ENCODE results near the gene CNTRL. TPM values are rescaled to one million over a fixed set of nuclear protein-coding genes. Genes with fewer than 3 reads are reported as not detected.
"Not testable (repeated sequence)": the region's sequence is repeated elsewhere in the genome, so short reads cannot be mapped to it uniquely, and the experiment has no call there.

Gene CNTRL
- total and polyA plus RNA-seq, 2 experiments from 2014 or later = 3.4 to 7.9 TPM

DNA sequence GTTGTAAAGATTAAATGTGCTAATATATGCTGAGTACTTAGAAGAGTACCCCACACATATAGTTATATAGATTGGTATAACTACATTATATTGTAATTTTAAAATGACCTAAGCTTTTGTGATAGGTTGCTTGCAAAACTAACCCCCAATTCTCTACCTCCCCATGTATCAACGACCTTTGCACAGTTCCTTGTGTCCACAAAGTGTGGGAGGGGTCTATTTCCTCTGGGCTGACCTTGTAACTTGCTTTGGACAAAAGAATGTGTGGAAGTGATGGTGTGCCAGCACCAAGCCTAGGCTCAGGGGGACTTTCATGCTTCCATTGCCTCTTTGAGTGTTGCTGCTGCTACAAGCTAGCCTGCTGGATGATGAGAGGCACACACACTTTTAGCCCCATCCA is 45.3 kb upstream of the CNTRL start:
- Histone ChIP-seq H3K79me2 (no peaks in the 10 kb centered on the region), H3K9me3 (ENCODE audit: low read depth) (no peaks in the 10 kb centered on the region), H4K20me1 (ENCODE audit: insufficient read depth, poor library complexity, severe bottlenecking) (no peaks in the 10 kb centered on the region), H3K4me3 (no peak overlapping the region), H3K4me2 (no peak overlapping the region), H3K27ac (no peak overlapping the region), H2AFZ (no peak overlapping the region), H3K27me3 (no peaks in the 10 kb centered on the region), H3K36me3 (replicated peaks; ENCODE audit: insufficient read depth, low read depth) (no peaks in the 10 kb centered on the region), H3K9me2 (replicated peaks; ENCODE audit: insufficient read depth) (no peaks in the 10 kb centered on the region), H3K4me1 (ENCODE audit: insufficient read depth) (no peaks in the 10 kb centered on the region)
- TF ChIP-seq, protein P1, sequence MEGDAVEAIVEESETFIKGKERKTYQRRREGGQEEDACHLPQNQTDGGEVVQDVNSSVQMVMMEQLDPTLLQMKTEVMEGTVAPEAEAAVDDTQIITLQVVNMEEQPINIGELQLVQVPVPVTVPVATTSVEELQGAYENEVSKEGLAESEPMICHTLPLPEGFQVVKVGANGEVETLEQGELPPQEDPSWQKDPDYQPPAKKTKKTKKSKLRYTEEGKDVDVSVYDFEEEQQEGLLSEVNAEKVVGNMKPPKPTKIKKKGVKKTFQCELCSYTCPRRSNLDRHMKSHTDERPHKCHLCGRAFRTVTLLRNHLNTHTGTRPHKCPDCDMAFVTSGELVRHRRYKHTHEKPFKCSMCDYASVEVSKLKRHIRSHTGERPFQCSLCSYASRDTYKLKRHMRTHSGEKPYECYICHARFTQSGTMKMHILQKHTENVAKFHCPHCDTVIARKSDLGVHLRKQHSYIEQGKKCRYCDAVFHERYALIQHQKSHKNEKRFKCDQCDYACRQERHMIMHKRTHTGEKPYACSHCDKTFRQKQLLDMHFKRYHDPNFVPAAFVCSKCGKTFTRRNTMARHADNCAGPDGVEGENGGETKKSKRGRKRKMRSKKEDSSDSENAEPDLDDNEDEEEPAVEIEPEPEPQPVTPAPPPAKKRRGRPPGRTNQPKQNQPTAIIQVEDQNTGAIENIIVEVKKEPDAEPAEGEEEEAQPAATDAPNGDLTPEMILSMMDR (IDR thresholded peaks at IDR 0.05; ENCODE audit: poor library complexity) = no peak
- no peak for TF ChIP-seq EZH2 (IDR thresholded peaks at IDR 0.05; ENCODE audit: borderline replicate concordance)
- no peak for TF ChIP-seq EZH2phosphoT487 (IDR thresholded peaks at IDR 0.05; ENCODE audit: low read depth, severe bottlenecking, unreplicated experiment)
- 80% methylated on average over 1 of the region's 1 CpG for WGBS (ENCODE audit: low lambda C conversion rate, missing lambda C conversion rate)
- DNase-seq (ENCODE audit: low spot score) = no peak

GRCh38 chr9:121034529-121034928 is 40.2 kb upstream of the CNTRL start:
- Histone ChIP-seq H3K4me3 (no peak overlapping the region), H2AFZ (no peak overlapping the region)
- WGBS (ENCODE audit: low lambda C conversion rate, missing lambda C conversion rate) = 84% methylated on average over 2 of the region's 2 CpGs

GRCh38 chr9:121035717-121036116 is 39.0 kb upstream of the CNTRL start:
- not testable (repeated sequence) for H3K9me3 ChIP-seq (ENCODE audit: low read depth); H3K79me2 ChIP-seq; H3K4me1 ChIP-seq (ENCODE audit: insufficient read depth); H3K9me2 ChIP-seq (replicated peaks; ENCODE audit: insufficient read depth); H3K27me3 ChIP-seq; H3K4me3 ChIP-seq; DNase-seq (ENCODE audit: low spot score); H2AFZ ChIP-seq; H4K20me1 ChIP-seq (ENCODE audit: insufficient read depth, poor library complexity, severe bottlenecking); H3K27ac ChIP-seq; H3K36me3 ChIP-seq (replicated peaks; ENCODE audit: insufficient read depth, low read depth); H3K4me2 ChIP-seq

More at GRCh38 chr9:121034529-121034928, 40.2 kb upstream of the CNTRL start:
- H3K27ac ChIP-seq = no peak overlapping the region
- no peaks in the 10 kb centered on the region for H3K4me1 ChIP-seq (ENCODE audit: insufficient read depth)
- no peak for DNase-seq (ENCODE audit: low spot score)
- TF ChIP-seq, protein P1 (IDR thresholded peaks at IDR 0.05; ENCODE audit: poor library complexity) = no peak
- TF ChIP-seq EZH2 (IDR thresholded peaks at IDR 0.05; ENCODE audit: borderline replicate concordance) (no peak), EZH2phosphoT487 (IDR thresholded peaks at IDR 0.05; ENCODE audit: low read depth, severe bottlenecking, unreplicated experiment) (no peak)
- H3K27me3 ChIP-seq = no peaks in the 10 kb centered on the region
- no peaks in the 10 kb centered on the region for H3K9me3 ChIP-seq (ENCODE audit: low read depth)
- H4K20me1 ChIP-seq (ENCODE audit: insufficient read depth, poor library complexity, severe bottlenecking) = no peaks in the 10 kb centered on the region
- no peaks in the 10 kb centered on the region for H3K9me2 ChIP-seq (replicated peaks; ENCODE audit: insufficient read depth)
- H3K79me2 ChIP-seq = no peaks in the 10 kb centered on the region
- no peak overlapping the region for H3K4me2 ChIP-seq
- H3K36me3 ChIP-seq (replicated peaks; ENCODE audit: insufficient read depth, low read depth) = no peaks in the 10 kb centered on the region

DNA sequence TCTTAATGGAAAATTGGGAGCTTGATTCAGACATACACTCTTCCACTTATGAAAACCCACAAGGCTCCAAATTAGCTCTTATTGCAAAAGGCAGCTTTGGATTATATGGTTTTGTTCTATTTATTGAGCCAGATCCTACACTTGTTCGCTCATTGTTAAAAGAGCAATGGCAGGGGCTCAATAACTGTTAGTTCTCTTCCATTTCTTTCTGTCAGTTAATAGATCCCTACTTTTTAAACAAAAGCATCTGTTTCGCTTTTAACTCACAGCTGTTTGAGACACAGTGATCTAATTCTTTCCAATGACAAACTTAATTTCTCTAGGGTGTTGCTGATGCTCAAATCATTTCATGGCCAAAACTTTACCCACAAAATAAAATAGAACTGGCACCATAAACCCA is 36.4 kb upstream of the CNTRL start:
- TF ChIP-seq EZH2phosphoT487 (IDR thresholded peaks at IDR 0.05; ENCODE audit: low read depth, severe bottlenecking, unreplicated experiment) (no peak), EZH2 (IDR thresholded peaks at IDR 0.05; ENCODE audit: borderline replicate concordance) (no peak)
- TF ChIP-seq, protein P1 (IDR thresholded peaks at IDR 0.05; ENCODE audit: poor library complexity) = no peak
- Histone ChIP-seq H3K4me2 (no peak overlapping the region), H3K4me1 (ENCODE audit: insufficient read depth) (no peaks in the 10 kb centered on the region), H3K27ac (peak overlapping the region; percentile 29), H3K27me3 (no peaks in the 10 kb centered on the region), H3K9me3 (ENCODE audit: low read depth) (no peaks in the 10 kb centered on the region), H4K20me1 (ENCODE audit: insufficient read depth, poor library complexity, severe bottlenecking) (no peaks in the 10 kb centered on the region), H2AFZ (no peak overlapping the region), H3K4me3 (no peak overlapping the region), H3K79me2 (no peaks in the 10 kb centered on the region), H3K9me2 (replicated peaks; ENCODE audit: insufficient read depth) (no peaks in the 10 kb centered on the region), H3K36me3 (replicated peaks; ENCODE audit: insufficient read depth, low read depth) (no peaks in the 10 kb centered on the region)
- 64% methylated on average over 2 of the region's 2 CpGs for WGBS (ENCODE audit: low lambda C conversion rate, missing lambda C conversion rate)
- no peak for DNase-seq (ENCODE audit: low spot score)

Data from hepatocyte (in vitro differentiated cells).